ENCODE results near the gene FAM118A.
"Not testable (repeated sequence)": the region's sequence is repeated elsewhere in the genome, so short reads cannot be mapped to it uniquely, and the experiment has no call there.

Gene FAM118A

GRCh38 chr22:45286854-45287551 lies 22.7 kb upstream of the FAM118A start:
- no peak overlapping the region for H3K4me3 ChIP-seq (ENCODE audit: low read depth, low read length)
- TF ChIP-seq CTCF (IDR thresholded peaks at IDR 0.05; ENCODE audit: low read depth, low read length) = no peak

- no peak overlapping the region for H3K4me3 ChIP-seq (ENCODE audit: low read depth, low read length)
- no peak for TF ChIP-seq CTCF (IDR thresholded peaks at IDR 0.05; ENCODE audit: low read depth, low read length)
These were observed 19.3 kb upstream of the FAM118A start for GRCh38 chr22:45290410-45290936.

GRCh38 chr22:45291061-45291930 lies 18.4 kb upstream of the FAM118A start:
- no peak overlapping the region for H3K4me3 ChIP-seq (ENCODE audit: low read depth, low read length)
- no peak for TF ChIP-seq CTCF (IDR thresholded peaks at IDR 0.05; ENCODE audit: low read depth, low read length)

GRCh38 chr22:45291931-45292290 lies 17.8 kb upstream of the FAM118A start:
- TF ChIP-seq CTCF (IDR thresholded peaks at IDR 0.05; ENCODE audit: low read depth, low read length) = no peak
- no peak overlapping the region for H3K4me3 ChIP-seq (ENCODE audit: low read depth, low read length)

- no peak for TF ChIP-seq CTCF (IDR thresholded peaks at IDR 0.05; ENCODE audit: low read depth, low read length)
- no peak overlapping the region for H3K4me3 ChIP-seq (ENCODE audit: low read depth, low read length)
These were observed 16.8 kb upstream of the FAM118A start for GRCh38 chr22:45292731-45293442.

GRCh38 chr22:45294030-45294429 lies 15.7 kb upstream of the FAM118A start:
- no peak overlapping the region for H3K4me3 ChIP-seq (ENCODE audit: low read depth, low read length)
- no peak for TF ChIP-seq CTCF (IDR thresholded peaks at IDR 0.05; ENCODE audit: low read depth, low read length)

- not testable (repeated sequence) for H3K4me3 ChIP-seq (ENCODE audit: low read depth, low read length)
These were observed 14.7 kb upstream of the FAM118A start for GRCh38 chr22:45295004-45295403.

Data from WI38 (cell line).